Thymus (tissue), 11 donors: Measurements from ENCODE around the gene ALDH8A1. TPM values are rescaled to one million over a fixed set of nuclear protein-coding genes. Genes with fewer than 3 reads are reported as not detected.

Experiments
- DNase-seq, 9 donors: peaks; one replicate each; pipeline ENCODE4 v3.0.0-alpha.2; 2013; ENCODE audit warnings: low spot score in 9 of 9, low read depth in 6 of 9, missing footprints in 1 of 9
- H3K27ac ChIP-seq, 2 donors: one replicate each; pipeline ENCODE4 v1.5.1; 2013; ENCODE audit warnings: control low read depth in 1 of 2, low read depth in 1 of 2, low read length in 1 of 2, mild to moderate bottlenecking in 1 of 2, moderate library complexity in 1 of 2
- H3K27me3 ChIP-seq, 2 donors: one replicate each; pipeline ENCODE4 v1.5.1; 2013; ENCODE audit warnings: low read length in 1 of 2; ENCODE audit not compliant: control insufficient read depth in 2 of 2, insufficient read depth in 1 of 2
- H3K36me3 ChIP-seq, 2 donors: one replicate each; pipeline ENCODE4 v1.5.1; 2013; ENCODE audit warnings: low read length in 1 of 2, mild to moderate bottlenecking in 1 of 2, moderate library complexity in 1 of 2; ENCODE audit not compliant: control insufficient read depth in 2 of 2, insufficient read depth in 2 of 2
- H3K4me1 ChIP-seq, 2 donors: one replicate each; pipeline ENCODE4 v1.5.1; 2013; ENCODE audit warnings: low read length in 2 of 2; ENCODE audit not compliant: control insufficient read depth in 2 of 2, insufficient read depth in 2 of 2
- H3K4me3 ChIP-seq, 2 donors: one replicate each; pipeline ENCODE4 v1.5.1; 2013; ENCODE audit warnings: low read length in 2 of 2, control low read depth in 1 of 2, mild to moderate bottlenecking in 1 of 2
- H3K9me3 ChIP-seq, 2 donors: one replicate each; pipeline ENCODE4 v1.5.1; 2013; ENCODE audit warnings: low read length in 1 of 2, mild to moderate bottlenecking in 1 of 2; ENCODE audit not compliant: control insufficient read depth in 2 of 2, insufficient read depth in 1 of 2
- WGBS: extraction: QIAGEN DNeasy Blood & Tissue Kit; methylation state at CpG from one replicate; pipeline ENCODE4 v1.1.7; 2013; 5-methylcytosine and 5-hydroxymethylcytosine counted together
- polyA plus RNA-seq: library from polyadenylated mRNA; stranded (reverse); fragments of 200-250 nt; gene quantifications from one replicate; pipeline ENCODE4 v1.2.3, GENCODE V29; 2013
- total RNA-seq: library from RNA; stranded (reverse); fragments of 120-200 nt; gene quantifications from one replicate; pipeline ENCODE4 v1.2.4, GENCODE V29; 2013
- donor health status: healthy.

ALDH8A1 gene
- total and polyA plus RNA-seq, 2 donors, result 0.42 to 9.1 TPM

GRCh38 chr6:134982161-134982560 lies 32.3 kb upstream of the ALDH8A1 start:
- WGBS, result 96% methylated on average over 3 of the region's 3 CpGs
- H3K27ac ChIP-seq, result no peak overlapping the region
- H3K27me3 ChIP-seq, result no peaks in the 10 kb centered on the region
- H3K4me1 ChIP-seq, result no peaks in the 10 kb centered on the region
- H3K4me3 ChIP-seq, result no peak overlapping the region
- H3K9me3 ChIP-seq, result no peaks in the 10 kb centered on the region
- peaks cover 14 to 54% of the 10 kb centered on the region in 2 donors for H3K36me3 ChIP-seq
- DNase-seq, result no peak

GRCh38 chr6:134980846-134981245 lies 30.9 kb upstream of the ALDH8A1 start:
- DNase-seq, result peak in 1 of 9 donors; percentile 12
- Histone ChIP-seq H3K27me3 (no peaks in the 10 kb centered on the region), H3K36me3 (peaks cover 17 to 61% of the 10 kb centered on the region in 2 donors), H3K4me1 (no peaks in the 10 kb centered on the region), H3K9me3 (no peaks in the 10 kb centered on the region), H3K27ac (no peak overlapping the region), H3K4me3 (no peak overlapping the region)
- WGBS, result 60% methylated on average over 1 of the region's 1 CpG

DNA sequence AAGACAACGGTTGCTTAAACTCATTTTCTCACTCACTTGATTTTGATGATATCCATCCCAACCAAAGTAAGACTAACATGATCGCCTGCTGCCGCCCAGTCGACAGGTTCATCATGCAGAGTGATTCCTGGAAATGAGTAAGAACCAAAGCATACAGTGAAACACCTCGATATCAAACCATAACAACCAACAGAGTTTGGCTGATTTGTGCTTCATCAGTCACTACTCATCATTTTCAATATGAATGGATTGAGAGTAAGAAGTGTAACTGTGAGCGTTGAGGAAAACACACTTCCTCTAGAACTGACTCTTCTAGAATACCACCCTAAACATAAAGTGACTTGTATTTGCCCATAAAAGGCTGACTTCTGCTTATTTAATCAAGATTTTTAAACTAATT lies 29.2 kb upstream of the ALDH8A1 start:
- Histone ChIP-seq H3K27me3 (no peaks in the 10 kb centered on the region), H3K9me3 (no peaks in the 10 kb centered on the region), H3K27ac (no peak overlapping the region), H3K4me3 (no peak overlapping the region), H3K36me3 (peaks cover 11 to 55% of the 10 kb centered on the region in 2 donors), H3K4me1 (no peaks in the 10 kb centered on the region)
- DNase-seq, result no peak
- WGBS, result 96% methylated on average over 6 of the region's 6 CpGs

DNA sequence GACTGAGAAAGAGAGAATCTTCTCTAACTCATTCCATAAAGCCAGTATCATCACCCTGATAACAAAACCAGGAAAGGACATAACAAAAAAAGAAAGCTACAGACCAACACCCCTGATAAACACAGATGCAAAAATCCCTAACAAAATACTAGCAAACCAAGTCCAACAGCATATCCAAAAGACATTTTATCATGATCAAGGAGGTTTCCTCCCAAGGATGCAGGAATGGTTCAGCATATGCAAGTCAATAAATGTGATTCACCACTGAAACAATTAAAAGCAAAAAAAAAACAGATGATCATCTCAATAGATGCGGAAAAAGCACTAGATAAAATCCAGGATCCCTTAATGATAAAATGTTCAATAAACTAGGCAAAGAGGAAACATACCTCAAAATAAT lies 24.5 kb upstream of the ALDH8A1 start:
- no peaks in the 10 kb centered on the region for H3K27me3 ChIP-seq
- H3K27ac ChIP-seq, result no peak overlapping the region
- no peak for DNase-seq
- no peaks in the 10 kb centered on the region for H3K9me3 ChIP-seq
- no peak overlapping the region for H3K4me3 ChIP-seq
- peaks cover 11 to 61% of the 10 kb centered on the region in 2 donors for H3K36me3 ChIP-seq
- WGBS, result 97% methylated on average over 1 of the region's 1 CpG
- H3K4me1 ChIP-seq, result no peaks in the 10 kb centered on the region

DNA sequence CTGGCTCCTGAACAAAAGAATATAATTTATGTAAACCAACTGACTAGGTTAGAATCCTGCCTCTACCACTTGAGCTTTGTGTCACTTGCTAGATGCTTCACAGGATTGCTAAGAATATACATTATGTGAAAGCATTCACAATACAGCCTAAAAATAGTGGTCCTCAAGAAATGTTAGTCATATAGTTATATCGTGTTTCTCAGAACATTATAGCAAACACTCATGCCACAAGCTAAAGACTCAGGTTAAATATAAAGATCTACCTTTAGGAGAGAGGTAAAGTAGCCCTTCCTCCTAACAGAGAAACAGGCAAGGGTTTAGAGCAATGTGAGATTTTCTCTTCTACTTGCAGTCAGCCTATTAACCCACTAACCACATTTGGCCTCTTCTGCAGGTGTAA lies 17.8 kb upstream of the ALDH8A1 start:
- Histone ChIP-seq H3K4me1 (no peaks in the 10 kb centered on the region), H3K4me3 (no peak overlapping the region), H3K9me3 (no peaks in the 10 kb centered on the region), H3K27ac (no peak overlapping the region), H3K27me3 (no peaks in the 10 kb centered on the region), H3K36me3 (peaks cover 17 to 50% of the 10 kb centered on the region in 2 donors)
- 95% methylated on average over 1 of the region's 1 CpG for WGBS
- DNase-seq, result no peak

DNA sequence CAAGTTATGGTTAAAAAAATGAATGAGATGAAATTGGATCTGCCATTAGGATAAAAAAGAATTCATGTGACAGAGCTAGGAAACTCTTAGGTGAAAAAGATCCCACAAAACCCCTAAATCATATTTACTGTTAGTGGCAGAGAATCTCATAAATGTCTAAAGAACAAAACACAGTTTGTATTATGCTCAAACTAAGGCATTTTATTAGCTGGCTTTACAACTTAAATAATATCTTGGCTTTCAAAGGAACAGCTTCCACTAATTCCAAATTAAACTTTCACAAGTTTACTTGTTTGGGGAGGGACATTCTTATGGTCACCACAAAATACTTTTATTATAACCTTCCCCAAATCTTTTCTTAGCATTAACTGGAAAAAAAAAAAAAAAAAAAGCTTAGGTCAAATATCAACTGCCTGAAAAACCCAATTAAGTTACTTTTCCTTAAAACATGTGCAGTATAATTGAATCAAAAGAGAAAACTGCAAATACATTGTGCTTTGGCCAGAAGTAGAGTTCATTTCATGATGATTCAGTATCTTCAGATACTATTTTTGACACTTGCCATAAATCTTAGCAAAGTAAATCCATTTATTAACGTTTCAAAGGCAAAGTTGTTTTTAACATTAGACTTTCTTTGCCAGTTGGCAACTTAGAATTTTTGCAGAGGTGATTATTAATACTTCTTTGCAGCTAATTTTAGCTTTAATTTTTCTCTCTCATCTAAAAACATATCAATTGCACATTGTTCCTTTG lies 14.7 kb upstream of the ALDH8A1 start:
- H3K4me3 ChIP-seq, result no peak overlapping the region
- H3K36me3 ChIP-seq, result peaks cover 19 to 42% of the 10 kb centered on the region in 2 donors
- H3K9me3 ChIP-seq, result no peaks in the 10 kb centered on the region
- H3K27me3 ChIP-seq, result no peaks in the 10 kb centered on the region
- no peak for DNase-seq
- WGBS, result 91% methylated on average over 1 of the region's 1 CpG
- no peaks in the 10 kb centered on the region for H3K4me1 ChIP-seq
- no peak overlapping the region for H3K27ac ChIP-seq

GRCh38 chr6:134962421-134962820 lies 12.5 kb upstream of the ALDH8A1 start:
- Histone ChIP-seq H3K27ac (no peak overlapping the region), H3K4me1 (no peaks in the 10 kb centered on the region), H3K27me3 (no peaks in the 10 kb centered on the region), H3K4me3 (no peak overlapping the region), H3K36me3 (peaks cover 24 to 42% of the 10 kb centered on the region in 2 donors), H3K9me3 (no peaks in the 10 kb centered on the region)
- no peak for DNase-seq

GRCh38 chr6:134961366-134961765 lies 11.5 kb upstream of the ALDH8A1 start:
- no peaks in the 10 kb centered on the region for H3K9me3 ChIP-seq
- no peak for DNase-seq
- peaks cover 24 to 42% of the 10 kb centered on the region in 2 donors for H3K36me3 ChIP-seq
- H3K27me3 ChIP-seq, result no peaks in the 10 kb centered on the region
- H3K4me1 ChIP-seq, result no peaks in the 10 kb centered on the region
- no peak overlapping the region for H3K27ac ChIP-seq
- WGBS, result 95% methylated on average over 3 of the region's 3 CpGs
- H3K4me3 ChIP-seq, result no peak overlapping the region

DNA sequence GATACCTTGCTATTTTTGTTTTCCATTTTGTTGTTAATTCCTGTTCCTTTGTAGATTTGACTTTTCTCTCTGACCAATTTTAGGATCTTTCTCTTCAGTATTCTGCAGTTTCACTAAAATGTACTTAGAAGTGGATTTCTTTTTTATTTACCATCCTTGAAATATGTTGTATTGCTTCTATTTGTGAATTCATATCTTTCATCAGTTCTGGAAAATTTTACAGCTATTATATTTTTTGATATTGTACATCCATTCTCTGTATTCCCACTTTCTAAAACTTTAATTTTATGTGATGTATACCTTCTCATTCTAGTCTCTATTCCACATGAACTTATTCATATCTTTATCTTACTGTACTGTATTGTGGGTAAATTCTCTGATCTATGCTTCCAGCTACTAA lies 9.7 kb upstream of the ALDH8A1 start:
- no peaks in the 10 kb centered on the region for H3K4me1 ChIP-seq
- H3K36me3 ChIP-seq, result peaks cover 21 to 30% of the 10 kb centered on the region in 2 donors

More for the DNA sequence above, 9.7 kb upstream of the ALDH8A1 start:
- Histone ChIP-seq H3K4me3 (no peak overlapping the region), H3K27ac (no peak overlapping the region), H3K9me3 (no peaks in the 10 kb centered on the region), H3K27me3 (no peaks in the 10 kb centered on the region)
- DNase-seq, result no peak
